HG02588 (cell line): ENCODE data around the gene NNT.
A peak's percentile ranks its signal among the peaks of the same experiment; 100 is the strongest.
"Not testable (repeated sequence)": the region's sequence is repeated elsewhere in the genome, so short reads cannot be mapped to it uniquely, and the experiment has no call there.

Experiments used
- ATAC-seq: cut with Tn5 transposase; IDR thresholded peaks from one replicate; pipeline ENCODE4 v1.9.1; 2021; ENCODE audit warnings: mild to moderate bottlenecking, moderate library complexity; ENCODE audit not compliant: unreplicated experiment

The NNT gene

GRCh38 chr5:43602461-43603343, at the start of gene NNT:
TSS of gene NNT (plus strand) at chr5:43603180. CDS start at chr5:43609196, 6,016 bp downstream.
- ATAC-seq: peak; percentile 81

GRCh38 chr5:43553381-43553780, 49.6 kb upstream of the NNT start:
- no peak for ATAC-seq

- ATAC-seq: no peak
These were observed 48.5 kb upstream of the NNT start for GRCh38 chr5:43554497-43554896.

GRCh38 chr5:43555895-43556606, 46.9 kb upstream of the NNT start:
- no peak for ATAC-seq

- peak; percentile 91 for ATAC-seq
These were observed 46.4 kb upstream of the NNT start for GRCh38 chr5:43556607-43556856.

GRCh38 chr5:43556857-43557542, 46.0 kb upstream of the NNT start, which contains the start of gene PAIP1:
TSS of gene PAIP1 (minus strand) at chr5:43557077. CDS start at chr5:43556846, 231 bp downstream.
- ATAC-seq: peak; percentile 72

- no peak for ATAC-seq
These were observed 42.9 kb upstream of the NNT start for GRCh38 chr5:43560128-43560527.

- ATAC-seq: no peak
These were observed 41.6 kb upstream of the NNT start for GRCh38 chr5:43561356-43561755.

GRCh38 chr5:43563321-43563720, 39.7 kb upstream of the NNT start:
- no peak for ATAC-seq

- no peak for ATAC-seq
These were observed 38.6 kb upstream of the NNT start for GRCh38 chr5:43564289-43564850.

GRCh38 chr5:43565043-43565442, 37.9 kb upstream of the NNT start:
- ATAC-seq: no peak

GRCh38 chr5:43567967-43568366, 35.0 kb upstream of the NNT start:
- ATAC-seq: peak; percentile 59

- ATAC-seq: no peak
These were observed 33.7 kb upstream of the NNT start for GRCh38 chr5:43569236-43569746.

GRCh38 chr5:43570450-43571158, 32.4 kb upstream of the NNT start:
- ATAC-seq: no peak

- ATAC-seq: no peak
These were observed 31.7 kb upstream of the NNT start for GRCh38 chr5:43571237-43571636.

GRCh38 chr5:43572357-43572756, 30.6 kb upstream of the NNT start:
- no peak for ATAC-seq

- ATAC-seq: no peak
These were observed 29.9 kb upstream of the NNT start for GRCh38 chr5:43573058-43573457.

- ATAC-seq: not testable (repeated sequence)
These were observed 22.4 kb upstream of the NNT start for GRCh38 chr5:43580402-43581210.

GRCh38 chr5:43581398-43581797, 21.6 kb upstream of the NNT start:
- no peak for ATAC-seq
